Neuronal stem cell (in vitro differentiated cells): Measurements from ENCODE around the gene MIA.
A peak's percentile ranks its signal among the peaks of the same experiment; 100 is the strongest.

Source experiments
- DNase-seq: peaks from one replicate; pipeline ENCODE4 v3.0.0-alpha.2; 2013; ENCODE audit warnings: low spot score
- H2AFZ ChIP-seq: one replicate; pipeline ENCODE4 v1.6.1; 2013; ENCODE audit warnings: mild to moderate bottlenecking, low read length, inconsistent platforms
- H2AK5ac ChIP-seq: 2 replicates; pipeline ENCODE4 v1.6.1; 2013; ENCODE audit warnings: low read depth, mild to moderate bottlenecking, inconsistent platforms, low read length, moderate library complexity, mixed read lengths
- H2BK120ac ChIP-seq: 2 replicates; pipeline ENCODE4 v1.6.1; 2013; ENCODE audit warnings: low read depth, mild to moderate bottlenecking, inconsistent platforms, low read length, moderate library complexity, mixed read lengths
- H2BK12ac ChIP-seq: one replicate; pipeline ENCODE4 v1.6.1; 2013; ENCODE audit warnings: low read length, inconsistent platforms
- H2BK15ac ChIP-seq: 2 replicates; pipeline ENCODE4 v1.6.1; 2013; ENCODE audit warnings: mild to moderate bottlenecking, low read length, inconsistent platforms, mixed read lengths
- H2BK5ac ChIP-seq: one replicate; pipeline ENCODE4 v1.6.1; 2013; ENCODE audit warnings: inconsistent platforms, mild to moderate bottlenecking, low read length, moderate library complexity
- H3K14ac ChIP-seq: one replicate; pipeline ENCODE4 v1.6.1; 2013; ENCODE audit warnings: low read length, inconsistent platforms
- H3K18ac ChIP-seq: 2 replicates; pipeline ENCODE4 v1.6.1; 2013; ENCODE audit warnings: low read length, inconsistent platforms
- H3K23ac ChIP-seq: 2 replicates; pipeline ENCODE4 v1.6.1; 2013; ENCODE audit warnings: low read depth, mild to moderate bottlenecking, mixed read lengths, low read length, inconsistent platforms; ENCODE audit not compliant: poor library complexity
- H3K27ac ChIP-seq: replicated peaks from 3 replicates; pipeline ENCODE4 v1.5.1; 2013; ENCODE audit warnings: low read length, inconsistent platforms
- H3K27me3 ChIP-seq, 3 experiments: 2 replicates each; pipeline ENCODE4 v1.6.1; 2013; ENCODE audit warnings: low read length in 3 of 3, mild to moderate bottlenecking in 2 of 3, inconsistent platforms in 1 of 3, low read depth in 1 of 3, mixed read lengths in 1 of 3, moderate library complexity in 1 of 3; ENCODE audit not compliant: control insufficient read depth in 3 of 3, insufficient read depth in 3 of 3
- H3K36me3 ChIP-seq, 2 donors: replicated peaks in 1 of 2; 2 replicates each; pipeline ENCODE4 v1.6.1; 2013; ENCODE audit warnings: low read length in 2 of 2; ENCODE audit not compliant: control insufficient read depth in 2 of 2, insufficient read depth in 2 of 2
- H3K4ac ChIP-seq: 2 replicates; pipeline ENCODE4 v1.6.1; 2013; ENCODE audit warnings: inconsistent platforms, mild to moderate bottlenecking, low read length, moderate library complexity
- H3K4me1 ChIP-seq, 2 donors: 1 replicate in 1 of 2; 2 replicates in 1 of 2; pipeline ENCODE4 v1.6.1; 2013; ENCODE audit warnings: low read length in 2 of 2, low read depth in 1 of 2; ENCODE audit not compliant: control insufficient read depth in 2 of 2, insufficient read depth in 1 of 2
- H3K4me2 ChIP-seq: one replicate; pipeline ENCODE4 v1.6.1; 2013; ENCODE audit warnings: mild to moderate bottlenecking, low read length, inconsistent platforms; ENCODE audit not compliant: insufficient read depth, poor library complexity, severe bottlenecking
- H3K4me3 ChIP-seq, 2 donors: 2 replicates each; pipeline ENCODE4 v1.5.1; 2013; ENCODE audit warnings: low read length in 2 of 2, mild to moderate bottlenecking in 2 of 2, inconsistent platforms in 1 of 2, moderate library complexity in 1 of 2
- H3K79me1 ChIP-seq: one replicate; pipeline ENCODE4 v1.6.1; 2013; ENCODE audit warnings: low read depth, mild to moderate bottlenecking, inconsistent platforms, low read length, moderate library complexity
- H3K9ac ChIP-seq: one replicate; pipeline ENCODE4 v1.6.1; 2013; ENCODE audit warnings: mild to moderate bottlenecking, low read depth, low read length, inconsistent platforms; ENCODE audit not compliant: poor library complexity
- H3K9me3 ChIP-seq, 2 donors: replicated peaks in 1 of 2; 2 replicates each; pipeline versions ENCODE3 to v1.6.1; 2013; ENCODE audit warnings: low read length in 2 of 2, mild to moderate bottlenecking in 2 of 2, inconsistent platforms in 1 of 2, low read depth in 1 of 2, mixed read lengths in 1 of 2, moderate library complexity in 1 of 2; ENCODE audit not compliant: control insufficient read depth in 2 of 2, insufficient read depth in 1 of 2
- H4K8ac ChIP-seq: one replicate; pipeline ENCODE4 v1.6.1; 2013; ENCODE audit warnings: low read depth, mild to moderate bottlenecking, inconsistent platforms, low read length, moderate library complexity
- H4K91ac ChIP-seq: one replicate; pipeline ENCODE4 v1.6.1; 2013; ENCODE audit warnings: low read length, low read depth, mild to moderate bottlenecking, inconsistent platforms; ENCODE audit not compliant: poor library complexity
- WGBS, 2 donors: extraction: QIAGEN DNeasy Blood & Tissue Kit; methylation state at CpG; one replicate each; pipeline ENCODE4 v1.1.7; 2013; ENCODE audit warnings: missing lambda C conversion rate in 2 of 2, mixed read lengths in 1 of 2; ENCODE audit not compliant: insufficient read length in 2 of 2, insufficient replicate concordance in 1 of 2; ENCODE audit errors: extremely low coverage in 2 of 2; 5-methylcytosine and 5-hydroxymethylcytosine counted together

MIA gene

DNA sequence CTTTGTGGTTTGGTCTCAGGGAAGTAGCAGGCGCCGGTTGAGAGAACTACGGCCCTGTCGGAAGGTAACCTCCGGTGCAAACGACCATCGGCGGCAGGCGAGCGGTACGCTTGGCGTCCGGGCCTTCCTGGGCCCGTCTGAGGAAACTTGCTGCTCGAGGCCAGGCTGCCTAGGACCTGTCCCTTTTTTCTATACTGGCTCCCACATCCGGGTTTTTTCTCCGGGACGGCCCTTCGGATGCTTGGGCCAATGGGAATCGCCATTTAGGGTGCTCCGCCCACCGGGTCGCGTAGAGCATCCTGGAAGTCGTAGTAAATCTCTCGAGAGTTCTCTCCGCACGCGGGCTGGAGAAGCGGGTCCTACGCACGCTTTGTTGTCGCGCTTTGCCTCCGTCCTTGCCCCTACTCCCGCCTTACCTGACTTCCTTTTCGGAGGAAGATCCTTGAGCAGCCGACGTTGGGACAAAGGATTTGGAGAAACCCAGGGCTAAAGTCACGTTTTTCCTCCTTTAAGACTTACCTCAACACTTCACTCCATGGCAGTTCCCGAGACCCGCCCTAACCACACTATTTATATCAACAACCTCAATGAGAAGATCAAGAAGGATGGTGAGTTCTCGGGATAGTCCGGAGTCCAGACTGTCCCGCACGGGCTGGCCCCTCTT, 24.3 kb upstream of the MIA start, which contains the start of gene SNRPA:
SNRPA (plus strand) TSS at position 330 of the 664 bp plus-strand sequence; CDS start at position 536, 206 bp downstream.
- H3K4me2 ChIP-seq: peak within 1 kb of the TSS; percentile 84
- peaks cover 13 to 19% of the 10 kb centered on the region in 2 donors for H3K4me1 ChIP-seq
- peak within 1 kb of the TSS; percentile 96 for H4K91ac ChIP-seq
- H3K79me1 ChIP-seq: peaks cover 10% of the 10 kb centered on the region
- peak; percentile 99 for DNase-seq
- no peak within 1 kb of the TSS for H2BK15ac ChIP-seq
- H2AK5ac ChIP-seq: peak within 1 kb of the TSS; percentile 49
- peak within 1 kb of the TSS; percentile 75 for H4K8ac ChIP-seq
- WGBS, 2 donors: no CpG with 5 or more reads among the region's 46 CpGs
- H3K9ac ChIP-seq: peak within 1 kb of the TSS; percentile 85
- H2BK120ac ChIP-seq: no peak within 1 kb of the TSS
- peak within 1 kb of the TSS; percentile 44 for H3K23ac ChIP-seq
- H3K27me3 ChIP-seq: no peaks in the 10 kb centered on the region
- no peak within 1 kb of the TSS for H3K14ac ChIP-seq
- H3K9me3 ChIP-seq: peaks cover 2 to 3% of the 10 kb centered on the region in 2 donors
- peak within 1 kb of the TSS; percentile 99 for H3K18ac ChIP-seq
- no peak within 1 kb of the TSS for H3K4ac ChIP-seq
- peak within 1 kb of the TSS; percentile 84 to 96 for H3K4me3 ChIP-seq
- peaks cover 15 to 41% of the 10 kb centered on the region in 2 donors for H3K36me3 ChIP-seq
- H2BK5ac ChIP-seq: no peak within 1 kb of the TSS
- H3K27ac ChIP-seq: peak within 1 kb of the TSS; percentile 93
- peak within 1 kb of the TSS; percentile 94 for H2AFZ ChIP-seq
- H2BK12ac ChIP-seq: no peak within 1 kb of the TSS

GRCh38 chr19:40752257-40752781, 23.0 kb upstream of the MIA start:
- Histone ChIP-seq H3K9ac (no peak overlapping the region), H2BK12ac (no peak overlapping the region), H3K9me3 (peaks cover 2 to 3% of the 10 kb centered on the region in 2 donors), H3K18ac (no peak overlapping the region), H3K23ac (no peak overlapping the region), H3K4me2 (peak overlapping the region; percentile 84), H3K4me3 (peak overlapping the region; percentile 83 to 96), H2BK5ac (no peak overlapping the region), H2BK120ac (no peak overlapping the region), H3K36me3 (peaks cover 26 to 54% of the 10 kb centered on the region in 2 donors), H4K91ac (no peak overlapping the region), H2AK5ac (no peak overlapping the region), H3K79me1 (peaks cover 19% of the 10 kb centered on the region), H3K4me1 (peaks cover 13 to 19% of the 10 kb centered on the region in 2 donors), H3K27me3 (no peaks in the 10 kb centered on the region), H3K14ac (no peak overlapping the region), H2AFZ (no peak overlapping the region), H3K4ac (no peak overlapping the region), H2BK15ac (no peak overlapping the region), H4K8ac (no peak overlapping the region), H3K27ac (no peak overlapping the region)
- DNase-seq: no peak
- no CpG with 5 or more reads among the region's 12 CpGs for WGBS, 2 donors

GRCh38 chr19:40754611-40755247, 20.6 kb upstream of the MIA start:
- Histone ChIP-seq H3K27ac (no peak overlapping the region), H2BK120ac (no peak overlapping the region), H3K27me3 (no peaks in the 10 kb centered on the region), H2AFZ (no peak overlapping the region), H3K14ac (no peak overlapping the region), H3K4me2 (no peak overlapping the region), H3K4me3 (no peak overlapping the region), H2BK5ac (no peak overlapping the region), H3K4ac (no peak overlapping the region), H3K23ac (no peak overlapping the region), H4K91ac (no peak overlapping the region), H3K9ac (no peak overlapping the region), H3K18ac (no peak overlapping the region), H3K4me1 (peaks cover 4 to 10% of the 10 kb centered on the region in 2 donors), H4K8ac (no peak overlapping the region), H3K9me3 (peaks cover 2 to 3% of the 10 kb centered on the region in 2 donors), H3K36me3 (peaks cover 41 to 73% of the 10 kb centered on the region in 2 donors), H2BK15ac (no peak overlapping the region), H2AK5ac (no peak overlapping the region), H2BK12ac (no peak overlapping the region), H3K79me1 (peaks cover 20% of the 10 kb centered on the region)
- no peak for DNase-seq
- no CpG with 5 or more reads among the region's 9 CpGs for WGBS, 2 donors

GRCh38 chr19:40755248-40755624, 20.1 kb upstream of the MIA start:
- Histone ChIP-seq H2BK12ac (no peak overlapping the region), H4K91ac (no peak overlapping the region), H2AFZ (no peak overlapping the region), H3K79me1 (peaks cover 20% of the 10 kb centered on the region), H3K18ac (no peak overlapping the region), H3K36me3 (peaks cover 45 to 78% of the 10 kb centered on the region in 2 donors), H3K4me1 (peaks cover 4 to 7% of the 10 kb centered on the region in 2 donors), H2BK15ac (no peak overlapping the region), H3K23ac (no peak overlapping the region), H2AK5ac (no peak overlapping the region), H3K9ac (peak overlapping the region; percentile 67), H3K4me2 (no peak overlapping the region), H3K27me3 (no peaks in the 10 kb centered on the region), H4K8ac (no peak overlapping the region), H3K14ac (no peak overlapping the region), H3K4me3 (no peak overlapping the region), H3K27ac (no peak overlapping the region), H3K4ac (no peak overlapping the region), H2BK120ac (no peak overlapping the region), H2BK5ac (no peak overlapping the region), H3K9me3 (peaks cover 2 to 3% of the 10 kb centered on the region in 2 donors)
- no CpG with 5 or more reads among the region's 3 CpGs for WGBS, 2 donors
- no peak for DNase-seq
